Right cardiac atrium (tissue), 5 donors: ENCODE data around the gene LRRC32. TPM values are rescaled to one million over a fixed set of nuclear protein-coding genes. Genes with fewer than 3 reads are reported as not detected.
"Not testable (repeated sequence)": the region's sequence is repeated elsewhere in the genome, so short reads cannot be mapped to it uniquely, and the experiment has no call there.

Experiments
- ATAC-seq, 2 donors: fragments of 200-7000 bp; cut with Tn5 transposase; one replicate each; pipeline versions ENCODE4 v1.8.0 to v1.9.1; 2020; ENCODE audit warnings: moderate library complexity in 2 of 2, mild to moderate bottlenecking in 1 of 2
- DNase-seq, 3 donors: peaks; one replicate each; pipeline ENCODE4 v3.0.0-alpha.2; 2020
- H3K27ac ChIP-seq: one replicate; pipeline ENCODE4 v1.5.1; 2013; ENCODE audit warnings: mild to moderate bottlenecking, low read length, control low read depth, moderate library complexity
- H3K27me3 ChIP-seq: one replicate; pipeline ENCODE4 v1.6.1; 2013; ENCODE audit not compliant: control insufficient read depth, insufficient read depth
- H3K4me1 ChIP-seq: one replicate; pipeline ENCODE4 v1.6.1; 2013; ENCODE audit warnings: low read length; ENCODE audit not compliant: control insufficient read depth, insufficient read depth
- H3K4me3 ChIP-seq: one replicate; pipeline ENCODE4 v1.5.1; 2013; ENCODE audit warnings: low read length, control low read depth
- H3K9me3 ChIP-seq: one replicate; pipeline ENCODE4 v1.6.1; 2013; ENCODE audit warnings: low read length; ENCODE audit not compliant: control insufficient read depth
- WGBS: extraction: QIAGEN DNeasy Blood & Tissue Kit; methylation state at CpG from one replicate; pipeline ENCODE4 v1.1.7; 2013; 5-methylcytosine and 5-hydroxymethylcytosine counted together
- intact Hi-C, 4 donors: fragments of 100-400 bp; cut with DNase I; formaldehyde crosslinking; loops; one replicate each; pipeline versions ENCODE4 v1.11.0 to v1.14.0; 2022 to 2023
- polyA plus RNA-seq: library from polyadenylated mRNA; stranded (reverse); fragments of 200-250 nt; gene quantifications from one replicate; pipeline ENCODE4 v1.2.3, GENCODE V29; 2013
- total RNA-seq, 4 donors: library from RNA; stranded (reverse); fragmentation: NEBNext Ultra II Directional; extraction: Animal tissue kit (Norgen Biotek cat#: 25700); gene quantifications; one replicate each; pipeline ENCODE4 v1.2.1, GENCODE V29; 2021
- donor health status: healthy with polysubstance abuse.
- donor health status: DM: no; HTN: yes; CAD: no.
- donor health status: DM: no; HTN: no; CAD: no.
- donor health status: DM: no; HTN: yes; CAD: no; lungs with severe emphysema.
- donor health status: DM: yes; HTN: yes; CAD: no.

Gene LRRC32
- total and polyA plus RNA-seq, 5 donors: 27.7 to 72.1 (median 47.1) TPM

GRCh38 chr11:76623884-76624419, 46.6 kb downstream of the LRRC32 start:
- no peak for ATAC-seq
- intact Hi-C loops: no loop called here
- WGBS: 76% methylated on average over 6 of the region's 6 CpGs
- H3K27me3 ChIP-seq: no peaks in the 10 kb centered on the region
- no peaks in the 10 kb centered on the region for H3K4me1 ChIP-seq
- no peak for DNase-seq
- no peak overlapping the region for H3K27ac ChIP-seq
- H3K9me3 ChIP-seq: no peaks in the 10 kb centered on the region
- no peak overlapping the region for H3K4me3 ChIP-seq

- Histone ChIP-seq H3K4me3 (no peak overlapping the region), H3K27me3 (no peaks in the 10 kb centered on the region), H3K9me3 (no peaks in the 10 kb centered on the region), H3K4me1 (no peaks in the 10 kb centered on the region), H3K27ac (no peak overlapping the region)
- WGBS: 88% methylated on average over 12 of the region's 12 CpGs
- no peak for ATAC-seq
- DNase-seq: peak in 1 of 3 donors; percentile 34
- intact Hi-C loops: no loop called here
These were observed 47.2 kb downstream of the LRRC32 start for GRCh38 chr11:76623171-76623883.

- Histone ChIP-seq H3K9me3 (no peaks in the 10 kb centered on the region), H3K4me3 (no peak overlapping the region), H3K27me3 (no peaks in the 10 kb centered on the region), H3K27ac (no peak overlapping the region), H3K4me1 (no peaks in the 10 kb centered on the region)
- DNase-seq: peak in 1 of 3 donors; percentile 57
- peak in 1 of 2 donors; percentile 12 for ATAC-seq
- WGBS: 94% methylated on average over 5 of the region's 5 CpGs
- intact Hi-C loops: no loop called here
These were observed 48.0 kb downstream of the LRRC32 start for GRCh38 chr11:76622493-76623094.

- no peaks in the 10 kb centered on the region for H3K27me3 ChIP-seq
- intact Hi-C loops: no loop called here
- H3K9me3 ChIP-seq: no peaks in the 10 kb centered on the region
- no peak overlapping the region for H3K27ac ChIP-seq
- WGBS: 59% methylated on average over 7 of the region's 7 CpGs
- H3K4me1 ChIP-seq: peaks cover 4% of the 10 kb centered on the region
- no peak overlapping the region for H3K4me3 ChIP-seq
- ATAC-seq (peak; percentile 18 to 64), DNase-seq (peak in 1 of 3 donors; percentile 34)
These were observed 48.7 kb downstream of the LRRC32 start for GRCh38 chr11:76621868-76622267.

- Histone ChIP-seq H3K4me1 (peaks cover 7% of the 10 kb centered on the region), H3K9me3 (no peaks in the 10 kb centered on the region), H3K4me3 (no peak overlapping the region), H3K27ac (no peak overlapping the region), H3K27me3 (no peaks in the 10 kb centered on the region)
- DNase-seq (no peak), ATAC-seq (no peak)
- intact Hi-C loops: no loop called here
- 89% methylated on average over 8 of the region's 8 CpGs for WGBS
These were observed 49.1 kb downstream of the LRRC32 start for GRCh38 chr11:76621466-76621865.

GRCh38 chr11:76620489-76620888, 50.1 kb downstream of the LRRC32 start:
- intact Hi-C loops: no loop called here
- DNase-seq (no peak), ATAC-seq (no peak)
- no peaks in the 10 kb centered on the region for H3K9me3 ChIP-seq
- peaks cover 12% of the 10 kb centered on the region for H3K4me1 ChIP-seq
- H3K4me3 ChIP-seq: no peak overlapping the region
- WGBS: 97% methylated on average over 2 of the region's 2 CpGs
- H3K27ac ChIP-seq: no peak overlapping the region
- no peaks in the 10 kb centered on the region for H3K27me3 ChIP-seq

GRCh38 chr11:76619801-76620200, 50.7 kb downstream of the LRRC32 start:
- intact Hi-C loops, ATAC-seq, DNase-seq, H3K27me3 ChIP-seq, H3K4me3 ChIP-seq, H3K27ac ChIP-seq, H3K9me3 ChIP-seq: not testable (repeated sequence)
- peaks cover 18% of the 10 kb centered on the region for H3K4me1 ChIP-seq
- 70% methylated on average over 4 of the region's 5 CpGs for WGBS

GRCh38 chr11:76617553-76618265, 52.8 kb downstream of the LRRC32 start:
- Histone ChIP-seq H3K4me3 (no peak overlapping the region), H3K9me3 (no peaks in the 10 kb centered on the region), H3K27ac (no peak overlapping the region), H3K4me1 (peaks cover 26% of the 10 kb centered on the region), H3K27me3 (no peaks in the 10 kb centered on the region)
- ATAC-seq (no peak), DNase-seq (peak in 2 of 3 donors; percentile 5 to 8)
- 84% methylated on average over 7 of the region's 7 CpGs for WGBS
- intact Hi-C loops: no loop called here

- H3K27ac ChIP-seq: no peak overlapping the region
- ATAC-seq: no peak
- peak in 2 of 3 donors; percentile 29 to 40 for DNase-seq
These were observed 53.6 kb downstream of the LRRC32 start for GRCh38 chr11:76616676-76617552.

GRCh38 chr11:76615950-76616349, 54.6 kb downstream of the LRRC32 start:
- 30% methylated on average over 4 of the region's 4 CpGs for WGBS
- Histone ChIP-seq H3K4me3 (no peak overlapping the region), H3K27me3 (no peaks in the 10 kb centered on the region), H3K27ac (peak overlapping the region; percentile 79), H3K4me1 (peaks cover 32% of the 10 kb centered on the region), H3K9me3 (no peaks in the 10 kb centered on the region)
- ATAC-seq: peak; percentile 82 to 88
- intact Hi-C loops: no loop called here
- DNase-seq: peak; percentile 89 to 93 (median 93)

More at GRCh38 chr11:76616676-76617552, 53.6 kb downstream of the LRRC32 start:
- Histone ChIP-seq H3K9me3 (no peaks in the 10 kb centered on the region), H3K4me3 (no peak overlapping the region), H3K27me3 (no peaks in the 10 kb centered on the region), H3K4me1 (peaks cover 26% of the 10 kb centered on the region)
- intact Hi-C loops: no loop called here
- WGBS: 76% methylated on average over 10 of the region's 10 CpGs
